Prostate gland (tissue), 2 donors: ENCODE data around the gene FASTKD1.

Experiments used
- CTCF ChIP-seq, 4 experiments: fragments of 200-600 bp in 2 of 4; fragments of 450-650 bp in 2 of 4; sonication (generic) in 2 of 4; IDR thresholded peaks; 1 replicate in 3 of 4; 2 replicates in 1 of 4; pipeline ENCODE4 v1.5.1; 2016 to 2019; ENCODE audit warnings: antibody characterized with exemption in 4 of 4, mild to moderate bottlenecking in 2 of 4, moderate library complexity in 2 of 4
- POLR2A ChIP-seq: fragments of 450-650 bp; IDR thresholded peaks from one replicate; pipeline ENCODE4 v1.6.1; 2016; ENCODE audit warnings: antibody characterized with exemption, mild to moderate bottlenecking
- POLR2AphosphoS5 ChIP-seq: sonication (generic); formaldehyde crosslinking; IDR thresholded peaks from one replicate; pipeline ENCODE4 v1.6.1; 2017; ENCODE audit warnings: antibody characterized with exemption

- no peak for TF ChIP-seq CTCF (IDR thresholded peaks at IDR 0.05)
- no peak for TF ChIP-seq POLR2AphosphoS5
- TF ChIP-seq POLR2A: no peak
Observed at GRCh38 chr2:169509298-169509885, 64.3 kb downstream of the FASTKD1 start, which contains the start of gene KLHL41.
